ENCODE data around the gene IFT74.

Gene IFT74

DNA sequence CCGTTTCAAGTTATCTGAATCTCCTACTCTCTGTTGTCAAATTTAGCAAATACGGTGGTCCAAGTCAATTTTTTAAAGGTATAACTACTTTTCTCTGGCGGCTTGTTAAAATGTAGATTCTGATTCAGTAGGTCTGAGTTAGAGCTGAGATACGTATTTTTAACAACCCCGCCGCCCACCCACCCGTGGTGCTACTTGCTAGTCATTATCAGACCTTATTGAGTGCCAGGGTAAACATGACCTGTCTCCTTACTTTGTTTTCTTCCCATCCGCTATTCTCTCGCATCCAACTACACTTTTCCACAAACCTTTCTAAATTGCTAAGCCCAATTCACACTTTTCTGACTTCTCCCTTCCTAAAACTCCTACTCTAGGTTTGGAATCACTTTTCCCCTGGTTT is 8.5 kb upstream of the IFT74 start:
- Histone ChIP-seq H3K27ac (ENCODE audit: extremely low read depth, low read depth, low read length) (peak overlapping the region; percentile 97), H3K36me3 (ENCODE audit: control insufficient read depth in 2 of 2, insufficient read depth in 1 of 2, low read length in 2 of 2) (peaks cover 4 to 6% of the 10 kb centered on the region in 2 experiments; a peak in 2 of 3 replicates), H3K4me3 (ENCODE audit: low read depth, low read length) (peak overlapping the region; percentile 86), H3K9me3 (ENCODE audit: control insufficient read depth, insufficient read depth, low read depth, low read length) (no peaks in the 10 kb centered on the region), H3K4me1 (ENCODE audit: control insufficient read depth, insufficient read depth, low read length) (peaks cover 7% of the 10 kb centered on the region)
- TF ChIP-seq ZNF239 (tag by site-specific recombination; IDR thresholded peaks at IDR 0.05) (peak; percentile 81; the same call in 1 of the 2 replicates), ZNF302 (tag by site-specific recombination; IDR thresholded peaks at IDR 0.05; ENCODE audit: low read depth) (no peak)
- TF ChIP-seq, protein P1, sequence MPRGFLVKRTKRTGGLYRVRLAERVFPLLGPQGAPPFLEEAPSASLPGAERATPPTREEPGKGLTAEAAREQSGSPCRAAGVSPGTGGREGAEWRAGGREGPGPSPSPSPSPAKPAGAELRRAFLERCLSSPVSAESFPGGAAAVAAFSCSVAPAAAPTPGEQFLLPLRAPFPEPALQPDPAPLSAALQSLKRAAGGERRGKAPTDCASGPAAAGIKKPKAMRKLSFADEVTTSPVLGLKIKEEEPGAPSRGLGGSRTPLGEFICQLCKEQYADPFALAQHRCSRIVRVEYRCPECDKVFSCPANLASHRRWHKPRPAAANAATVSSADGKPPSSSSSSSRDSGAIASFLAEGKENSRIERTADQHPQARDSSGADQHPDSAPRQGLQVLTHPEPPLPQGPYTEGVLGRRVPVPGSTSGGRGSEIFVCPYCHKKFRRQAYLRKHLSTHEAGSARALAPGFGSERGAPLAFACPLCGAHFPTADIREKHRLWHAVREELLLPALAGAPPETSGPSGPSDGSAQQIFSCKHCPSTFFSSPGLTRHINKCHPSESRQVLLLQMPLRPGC (tag by site-specific recombination; IDR thresholded peaks at IDR 0.05) = no peak
- CTCF ChIA-PET = interaction anchor here (0.6 kb wide), 1 partner anchor 11 kb away, joined by 3 read pairs; no protein-coding TSS in a partner anchor
- POLR2A ChIA-PET = interaction anchor here (0.9 to 2.2 kb wide), 6 partner anchors 8 to 56 kb away, joined by 3 to 32 read pairs (median 6); partner anchors contain the start of genes CAAP1 and IFT74

DNA sequence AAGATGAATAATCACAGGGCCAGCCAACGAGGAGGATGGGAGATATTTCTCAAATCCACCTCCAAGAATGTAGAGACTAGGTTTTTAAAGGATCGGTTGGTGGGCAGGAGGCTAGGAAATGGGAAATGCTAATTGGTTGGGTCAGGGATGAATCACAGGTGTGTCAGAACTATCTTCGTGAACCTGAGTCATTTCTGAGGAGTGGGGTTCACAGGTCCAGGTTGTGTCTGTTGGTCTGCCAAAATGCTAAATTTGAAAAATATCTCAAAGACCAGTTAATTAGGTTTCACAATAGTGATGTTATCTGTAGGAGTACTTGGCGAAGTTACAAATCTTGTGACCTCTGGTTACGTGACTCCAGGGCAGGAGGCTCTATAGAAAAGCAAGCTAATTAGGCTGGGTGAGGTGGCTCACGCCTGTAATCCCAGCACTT is 6.6 kb upstream of the IFT74 start:
- POLR2A ChIA-PET = interaction anchor here (1.0 kb wide), 1 partner anchor 58 kb away, joined by 3 read pairs; the partner anchor contains the start of gene CAAP1
- H3K9me3 ChIP-seq (ENCODE audit: control insufficient read depth, insufficient read depth, low read depth, low read length) = no peaks in the 10 kb centered on the region
- TF ChIP-seq, protein P2, sequence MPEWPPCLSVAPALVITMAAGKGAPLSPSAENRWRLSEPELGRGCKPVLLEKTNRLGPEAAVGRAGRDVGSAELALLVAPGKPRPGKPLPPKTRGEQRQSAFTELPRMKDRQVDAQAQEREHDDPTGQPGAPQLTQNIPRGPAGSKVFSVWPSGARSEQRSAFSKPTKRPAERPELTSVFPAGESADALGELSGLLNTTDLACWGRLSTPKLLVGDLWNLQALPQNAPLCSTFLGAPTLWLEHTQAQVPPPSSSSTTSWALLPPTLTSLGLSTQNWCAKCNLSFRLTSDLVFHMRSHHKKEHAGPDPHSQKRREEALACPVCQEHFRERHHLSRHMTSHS (tag by site-specific recombination; IDR thresholded peaks at IDR 0.05) = no peak
- 0 out of 2 replicates have a peak, but pooled peaks have one; percentile 49 for TF ChIP-seq ZNF366 (tag by site-specific recombination; conservative IDR thresholded peaks at IDR 0.05)
- TF ChIP-seq SP3 (tag by site-specific recombination; IDR thresholded peaks at IDR 0.05) = 0 out of 2 replicates have a peak, but pooled peaks have one; percentile 20
- TF ChIP-seq WT1 (tag by site-specific recombination; IDR thresholded peaks at IDR 0.05) = peak; percentile 66
- no peak overlapping the region for H3K4me3 ChIP-seq (ENCODE audit: low read depth, low read length)
- CTCF ChIA-PET = no interaction called here
- H3K27ac ChIP-seq (ENCODE audit: extremely low read depth, low read depth, low read length) = no peak overlapping the region
- no peaks in the 10 kb centered on the region; a peak in 1 of 3 replicates for H3K36me3 ChIP-seq (ENCODE audit: control insufficient read depth in 2 of 2, insufficient read depth in 1 of 2, low read length in 2 of 2)
- H3K4me1 ChIP-seq (ENCODE audit: control insufficient read depth, insufficient read depth, low read length) = peaks cover 13% of the 10 kb centered on the region

DNA sequence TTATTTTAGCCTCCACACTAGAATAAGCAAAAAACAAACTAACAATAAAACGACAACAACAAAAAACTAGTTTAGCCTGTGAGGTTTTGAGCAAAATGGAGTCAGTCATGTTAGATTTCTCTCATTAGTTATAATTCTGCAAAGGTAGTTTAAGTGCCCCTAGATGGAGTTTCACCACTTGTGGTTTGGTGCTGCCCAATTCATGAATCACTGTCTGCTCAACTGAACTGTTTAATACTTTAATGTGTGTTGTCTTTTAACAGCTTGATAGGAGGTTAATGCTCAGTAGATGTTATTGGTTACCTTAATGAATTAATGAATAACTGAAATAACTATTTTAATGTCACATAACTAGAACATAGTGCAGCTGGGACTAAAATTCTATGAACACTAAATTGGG is 5.7 kb upstream of the IFT74 start:
- TF ChIP-seq ZNF211 (tag by site-specific recombination; IDR thresholded peaks at IDR 0.05; ENCODE audit: low read depth) = no peak
- no peak for TF ChIP-seq ZNF529 (tag by site-specific recombination; IDR thresholded peaks at IDR 0.05; ENCODE audit: insufficient replicate concordance)
- TF ChIP-seq, protein P3, sequence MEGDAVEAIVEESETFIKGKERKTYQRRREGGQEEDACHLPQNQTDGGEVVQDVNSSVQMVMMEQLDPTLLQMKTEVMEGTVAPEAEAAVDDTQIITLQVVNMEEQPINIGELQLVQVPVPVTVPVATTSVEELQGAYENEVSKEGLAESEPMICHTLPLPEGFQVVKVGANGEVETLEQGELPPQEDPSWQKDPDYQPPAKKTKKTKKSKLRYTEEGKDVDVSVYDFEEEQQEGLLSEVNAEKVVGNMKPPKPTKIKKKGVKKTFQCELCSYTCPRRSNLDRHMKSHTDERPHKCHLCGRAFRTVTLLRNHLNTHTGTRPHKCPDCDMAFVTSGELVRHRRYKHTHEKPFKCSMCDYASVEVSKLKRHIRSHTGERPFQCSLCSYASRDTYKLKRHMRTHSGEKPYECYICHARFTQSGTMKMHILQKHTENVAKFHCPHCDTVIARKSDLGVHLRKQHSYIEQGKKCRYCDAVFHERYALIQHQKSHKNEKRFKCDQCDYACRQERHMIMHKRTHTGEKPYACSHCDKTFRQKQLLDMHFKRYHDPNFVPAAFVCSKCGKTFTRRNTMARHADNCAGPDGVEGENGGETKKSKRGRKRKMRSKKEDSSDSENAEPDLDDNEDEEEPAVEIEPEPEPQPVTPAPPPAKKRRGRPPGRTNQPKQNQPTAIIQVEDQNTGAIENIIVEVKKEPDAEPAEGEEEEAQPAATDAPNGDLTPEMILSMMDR (tag by site-specific recombination; IDR thresholded peaks at IDR 0.05) = no peak
- TF ChIP-seq ZNF549 (tag by site-specific recombination; IDR thresholded peaks at IDR 0.05) = peak; percentile 100
- TF ChIP-seq ZNF138 (tag by site-specific recombination; IDR thresholded peaks at IDR 0.05; ENCODE audit: borderline replicate concordance) = no peak
- no peak for TF ChIP-seq ZNF701 (tag by site-specific recombination; IDR thresholded peaks at IDR 0.05)
- ChIA-PET POLR2A (no interaction called here), CTCF (interaction anchor here (0.6 kb wide), 1 partner anchor 79 kb away, joined by 3 read pairs; no protein-coding TSS in a partner anchor)
- Histone ChIP-seq H3K9me3 (ENCODE audit: control insufficient read depth, insufficient read depth, low read depth, low read length) (no peaks in the 10 kb centered on the region), H3K36me3 (ENCODE audit: control insufficient read depth in 2 of 2, insufficient read depth in 1 of 2, low read length in 2 of 2) (no peaks in the 10 kb centered on the region), H3K4me3 (ENCODE audit: low read depth, low read length) (no peak overlapping the region), H3K4me1 (ENCODE audit: control insufficient read depth, insufficient read depth, low read length) (peaks cover 14% of the 10 kb centered on the region), H3K27ac (ENCODE audit: extremely low read depth, low read depth, low read length) (no peak overlapping the region)

DNA sequence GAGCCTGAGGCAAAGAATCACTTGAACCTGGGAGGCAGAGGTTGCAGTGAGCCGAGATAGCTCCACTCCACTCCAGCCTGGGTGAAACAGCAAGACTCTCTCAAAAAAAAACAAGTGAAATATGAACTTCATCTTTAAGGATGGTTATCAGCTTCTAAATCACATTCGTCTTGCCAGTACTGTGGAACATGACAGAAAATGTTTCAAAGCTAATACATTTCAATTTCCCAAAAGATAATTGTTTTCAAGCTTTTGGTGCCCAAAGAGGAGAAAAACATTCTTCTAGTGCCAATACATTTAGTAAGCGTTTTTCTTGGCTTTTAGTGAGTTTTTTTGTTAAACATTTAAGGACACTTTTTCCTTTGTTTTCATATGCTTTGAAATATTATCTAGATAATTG is 4.4 kb upstream of the IFT74 start:
- Histone ChIP-seq H3K4me1 (ENCODE audit: control insufficient read depth, insufficient read depth, low read length) (peaks cover 14% of the 10 kb centered on the region), H3K27ac (ENCODE audit: extremely low read depth, low read depth, low read length) (no peak overlapping the region), H3K36me3 (ENCODE audit: control insufficient read depth in 2 of 2, insufficient read depth in 1 of 2, low read length in 2 of 2) (no peaks in the 10 kb centered on the region), H3K4me3 (ENCODE audit: low read depth, low read length) (no peak overlapping the region), H3K9me3 (ENCODE audit: control insufficient read depth, insufficient read depth, low read depth, low read length) (no peaks in the 10 kb centered on the region)
- CTCF ChIA-PET = no interaction called here
- POLR2A ChIA-PET = interaction anchor here (0.8 kb wide), 1 partner anchor 60 kb away, joined by 3 read pairs; the partner anchor contains the start of gene CAAP1
- TF ChIP-seq ZNF16 (tag by site-specific recombination; IDR thresholded peaks at IDR 0.05; ENCODE audit: low read depth) (no peak), ZFP3 (tag by site-specific recombination; IDR thresholded peaks at IDR 0.05; ENCODE audit: low read depth) (no peak), ZNF354C (tag by site-specific recombination; IDR thresholded peaks at IDR 0.05; ENCODE audit: borderline replicate concordance, low read depth) (no peak), ZFP37 (tag by site-specific recombination; IDR thresholded peaks at IDR 0.05) (no peak), ZNF571 (tag by site-specific recombination; IDR thresholded peaks at IDR 0.05) (no peak), GLIS2 (tag by site-specific recombination; IDR thresholded peaks at IDR 0.05) (no peak), TCF7L2 (IDR thresholded peaks at IDR 0.05; ENCODE audit: borderline replicate concordance, low read depth, low read length) (no peak), ZNF155 (tag by site-specific recombination; IDR thresholded peaks at IDR 0.05) (no peak), ZNF416 (tag by site-specific recombination; IDR thresholded peaks at IDR 0.05) (no peak)
- TF ChIP-seq, protein P4, sequence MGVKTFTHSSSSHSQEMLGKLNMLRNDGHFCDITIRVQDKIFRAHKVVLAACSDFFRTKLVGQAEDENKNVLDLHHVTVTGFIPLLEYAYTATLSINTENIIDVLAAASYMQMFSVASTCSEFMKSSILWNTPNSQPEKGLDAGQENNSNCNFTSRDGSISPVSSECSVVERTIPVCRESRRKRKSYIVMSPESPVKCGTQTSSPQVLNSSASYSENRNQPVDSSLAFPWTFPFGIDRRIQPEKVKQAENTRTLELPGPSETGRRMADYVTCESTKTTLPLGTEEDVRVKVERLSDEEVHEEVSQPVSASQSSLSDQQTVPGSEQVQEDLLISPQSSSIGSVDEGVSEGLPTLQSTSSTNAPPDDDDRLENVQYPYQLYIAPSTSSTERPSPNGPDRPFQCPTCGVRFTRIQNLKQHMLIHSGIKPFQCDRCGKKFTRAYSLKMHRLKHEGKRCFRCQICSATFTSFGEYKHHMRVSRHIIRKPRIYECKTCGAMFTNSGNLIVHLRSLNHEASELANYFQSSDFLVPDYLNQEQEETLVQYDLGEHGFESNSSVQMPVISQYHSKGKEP (tag by site-specific recombination; IDR thresholded peaks at IDR 0.05) = no peak

All from HEK293 (cell line).